Subcutaneous adipose tissue (tissue), 4 donors: Measurements from ENCODE around the gene HTR3A. TPM values are rescaled to one million over a fixed set of nuclear protein-coding genes. Genes with fewer than 3 reads are reported as not detected.

ENCODE experiments used
- CTCF ChIP-seq: fragments of 450-650 bp; IDR thresholded peaks from one replicate; pipeline ENCODE4 v1.5.1; 2016; ENCODE audit warnings: low read depth, mild to moderate bottlenecking, control low read depth, antibody characterized with exemption, moderate library complexity
- total RNA-seq, 4 donors: library from RNA; depleted of rRNA; stranded (reverse); fragments of >200 nt; gene quantifications; one replicate each; pipeline ENCODE4 v1.1.0, GENCODE V29; 2016

The HTR3A gene
- total RNA-seq, 4 donors from 2014 or later: not detected

GRCh38 chr11:113942256-113942655, 32.7 kb upstream of the HTR3A start:
- no peak for TF ChIP-seq CTCF

GRCh38 chr11:113947994-113948393, 26.9 kb upstream of the HTR3A start:
- no peak for TF ChIP-seq CTCF

- no peak for TF ChIP-seq CTCF
Measured at GRCh38 chr11:113949891-113950290, 25.0 kb upstream of the HTR3A start.

GRCh38 chr11:113951537-113951936, 23.4 kb upstream of the HTR3A start:
- no peak for TF ChIP-seq CTCF

- TF ChIP-seq CTCF: no peak
Measured at GRCh38 chr11:113952070-113952469, 22.8 kb upstream of the HTR3A start.

- no peak for TF ChIP-seq CTCF
Measured at GRCh38 chr11:113952588-113952987, 22.3 kb upstream of the HTR3A start.

- no peak for TF ChIP-seq CTCF
Measured at GRCh38 chr11:113954235-113954634, 20.7 kb upstream of the HTR3A start.
